B cell (primary cell): Measurements from ENCODE around the gene GFI1B. TPM values are rescaled to one million over a fixed set of nuclear protein-coding genes. Genes with fewer than 3 reads are reported as not detected.

Source experiments
- ATAC-seq: fragments of 200-7000 bp; cut with Tn5 transposase; one replicate; pipeline ENCODE4 v1.10.0; 2021; ENCODE audit warnings: low read depth, mild to moderate bottlenecking, moderate number of reproducible peaks, moderate library complexity
- CTCF ChIA-PET: fragments of 350-600 bp; sonication (Branson Sonifier 250); formaldehyde crosslinking; loops from one replicate; lab custom pipeline; 2021; ENCODE audit warnings: antibody characterized with exemption, inconsistent platforms; lab: Charles Lee
- POLR2A ChIA-PET: fragments of 350-600 bp; sonication (Branson Sonifier 250); formaldehyde crosslinking; loops from one replicate; lab custom pipeline; 2021; ENCODE audit warnings: antibody characterized with exemption; lab: Charles Lee
- DNase-seq: peaks from one replicate; pipeline ENCODE4 v3.0.0; 2013
- H2AFZ ChIP-seq: 2 replicates; pipeline ENCODE4 v1.6.1; 2012; ENCODE audit warnings: mild to moderate bottlenecking, low read depth, low read length; ENCODE audit not compliant: insufficient read depth, poor library complexity, severe bottlenecking
- H3K27ac ChIP-seq, 2 donors: 1 replicate in 1 of 2; 2 replicates in 1 of 2; pipeline ENCODE4 v1.5.1; 2012 to 2013; ENCODE audit warnings: low read length in 2 of 2, mild to moderate bottlenecking in 2 of 2, moderate library complexity in 1 of 2
- H3K27me3 ChIP-seq, 4 experiments: fragments of 200-600 bp in 1 of 4; sonication (generic) in 1 of 4; replicated peaks in 1 of 4; 1 replicate in 2 of 4; 2 replicates in 2 of 4; pipeline versions ENCODE4 v1.6.1 to v1.7.0; 2013 to 2016; ENCODE audit warnings: low read length in 3 of 4, mild to moderate bottlenecking in 2 of 4, mixed read lengths in 1 of 4, moderate library complexity in 1 of 4; ENCODE audit not compliant: insufficient read depth in 4 of 4, control insufficient read depth in 3 of 4; ENCODE audit errors: control extremely low read depth in 1 of 4
- H3K36me3 ChIP-seq, 2 experiments: replicated peaks in 1 of 2; 1 replicate in 1 of 2; 2 replicates in 1 of 2; pipeline versions ENCODE4 v1.6.1 to v1.7.1; 2013; ENCODE audit warnings: low read length in 1 of 2; ENCODE audit not compliant: insufficient read depth in 2 of 2, control insufficient read depth in 1 of 2; ENCODE audit errors: control extremely low read depth in 1 of 2, extremely low read depth in 1 of 2
- H3K4me1 ChIP-seq, 2 donors: fragments of 200-600 bp in 1 of 2; sonication (generic) in 1 of 2; 1 replicate in 1 of 2; 2 replicates in 1 of 2; pipeline versions ENCODE4 v1.5.1 to v1.6.1; 2013 to 2017; ENCODE audit warnings: low read length in 2 of 2; ENCODE audit not compliant: control insufficient read depth in 2 of 2, insufficient read depth in 2 of 2
- H3K4me2 ChIP-seq: replicated peaks from 2 replicates; pipeline ENCODE3; 2012; ENCODE audit warnings: mild to moderate bottlenecking, low read depth, low read length; ENCODE audit not compliant: poor library complexity, severe bottlenecking
- H3K4me3 ChIP-seq, 5 experiments: fragments of 200-600 bp in 1 of 5; sonication (generic) in 1 of 5; 1 replicate in 3 of 5; 2 replicates in 2 of 5; pipeline versions ENCODE4 v1.5.1 to v1.7.0; 2011 to 2016; ENCODE audit warnings: low read length in 4 of 5, mild to moderate bottlenecking in 4 of 5, low read depth in 2 of 5, control low read depth in 1 of 5, moderate library complexity in 1 of 5; ENCODE audit not compliant: insufficient read depth in 1 of 5; ENCODE audit errors: control extremely low read depth in 1 of 5, extremely low read depth in 1 of 5
- H3K79me2 ChIP-seq: fragments of 200-600 bp; sonication (generic); one replicate; pipeline ENCODE4 v1.6.0; 2016; ENCODE audit warnings: low read length; ENCODE audit not compliant: control insufficient read depth, insufficient read depth
- H3K9ac ChIP-seq: fragments of 200-600 bp; sonication (generic); 2 replicates; pipeline ENCODE4 v1.6.1; 2017; ENCODE audit warnings: mild to moderate bottlenecking, low read length, moderate library complexity
- H3K9me3 ChIP-seq, 3 donors: one replicate each; pipeline versions ENCODE4 v1.6.1 to v1.7.1; 2013; ENCODE audit warnings: low read length in 2 of 3; ENCODE audit not compliant: control insufficient read depth in 2 of 3, insufficient read depth in 1 of 3; ENCODE audit errors: control extremely low read depth in 1 of 3
- H4K20me1 ChIP-seq: 2 replicates; pipeline ENCODE4 v1.6.0; 2012; ENCODE audit warnings: mild to moderate bottlenecking, low read length; ENCODE audit not compliant: insufficient read depth, control insufficient read depth, poor library complexity, severe bottlenecking
- H3K27ac Mint-ChIP-seq: one replicate; pipeline ENCODE4 v1.8.0; 2021; ENCODE audit warnings: mixed read lengths
- H3K27me3 Mint-ChIP-seq: one replicate; pipeline ENCODE4 v1.8.0; 2021; ENCODE audit warnings: mixed read lengths
- H3K4me1 Mint-ChIP-seq: one replicate; pipeline ENCODE4 v1.8.0; 2021; ENCODE audit warnings: mixed read lengths
- H3K4me3 Mint-ChIP-seq: one replicate; pipeline ENCODE4 v1.8.0; 2021; ENCODE audit warnings: mixed read lengths
- H3K9me3 Mint-ChIP-seq: one replicate; pipeline ENCODE4 v1.8.0; 2022; ENCODE audit warnings: mixed read lengths; ENCODE audit not compliant: insufficient read depth
- CTCF ChIP-seq: fragments of 200-600 bp; IDR thresholded peaks from one replicate; pipeline ENCODE4 v1.8.0; 2022; ENCODE audit warnings: antibody characterized with exemption, mild to moderate bottlenecking
- EZH2 ChIP-seq: IDR thresholded peaks from 2 replicates; pipeline ENCODE4 v1.6.1; 2012; ENCODE audit warnings: borderline replicate concordance, low read depth, mild to moderate bottlenecking, moderate library complexity, low read length; ENCODE audit not compliant: insufficient read depth, poor library complexity, severe bottlenecking
- WGBS: methylation state at CpG from one replicate; pipeline ENCODE4 v1.1.5; 2013; ENCODE audit warnings: missing lambda C conversion rate; ENCODE audit not compliant: insufficient coverage; 5-methylcytosine and 5-hydroxymethylcytosine counted together
- intact Hi-C: fragments of 100-400 bp; cut with micrococcal nuclease; formaldehyde crosslinking; loops from one replicate; pipeline ENCODE4 v1.10.0; 2022
- polyA plus RNA-seq: library from polyadenylated mRNA; depleted of rRNA; stranded (reverse); fragments of >200 nt; gene quantifications from 2 replicates; pipeline ENCODE4 v1.2.3, GENCODE V29; 2012
- total RNA-seq, 2 donors: library from RNA; stranded (reverse); fragments of 120-200 nt in 1 of 2; gene quantifications; 1 replicate in 1 of 2; 2 replicates in 1 of 2; pipeline versions ENCODE4 v1.2.3 to v1.2.4, GENCODE V29; 2013 to 2022

GFI1B gene
- total and polyA plus RNA-seq, 2 donors (not counting 1 experiment from before 2014, with no cell fraction given): 0.09 TPM; not detected in 1

- Histone ChIP-seq H3K4me1 (peaks cover 8 to 9% of the 10 kb centered on the region in 2 donors), H2AFZ (no peak overlapping the region), H3K27me3 (peaks cover 0 to 42% (median 5%) of the 10 kb centered on the region in 4 experiments), H3K9ac (no peak overlapping the region), H3K79me2 (no peaks in the 10 kb centered on the region), H3K27ac (no peak overlapping the region), H4K20me1 (no peaks in the 10 kb centered on the region), H3K4me2 (no peak overlapping the region), H3K4me3 (no peak overlapping the region), H3K36me3 (no peaks in the 10 kb centered on the region), H3K9me3 (no peaks in the 10 kb centered on the region)
- H3K27ac Mint-ChIP-seq: no peak overlapping the region
- no peaks in the 10 kb centered on the region for H3K9me3 Mint-ChIP-seq
- CTCF ChIA-PET: no interaction called here
- peaks cover 7% of the 10 kb centered on the region for H3K4me1 Mint-ChIP-seq
- ATAC-seq: no peak
- intact Hi-C loops: no loop called here
- TF ChIP-seq CTCF: no peak
- no peak for TF ChIP-seq EZH2
- WGBS: 67% methylated on average over 8 of the region's 8 CpGs
- DNase-seq: no peak
- H3K4me3 Mint-ChIP-seq: no peak overlapping the region
- POLR2A ChIA-PET: no interaction called here
- H3K27me3 Mint-ChIP-seq: peaks cover 42% of the 10 kb centered on the region
These were observed 7.0 kb downstream of the GFI1B start for GRCh38 chr9:132985489-132985888.

- no peaks in the 10 kb centered on the region for H3K79me2 ChIP-seq
- intact Hi-C loops: no loop called here
These were observed 7.6 kb downstream of the GFI1B start for GRCh38 chr9:132986114-132986513.

More at GRCh38 chr9:132986114-132986513, 7.6 kb downstream of the GFI1B start:
- ATAC-seq: no peak
- no peak overlapping the region for H3K27ac Mint-ChIP-seq
- ChIA-PET POLR2A (no interaction called here), CTCF (no interaction called here)
- Histone ChIP-seq H3K4me2 (no peak overlapping the region), H3K27me3 (peaks cover 0 to 39% (median 4%) of the 10 kb centered on the region in 4 experiments), H3K36me3 (no peaks in the 10 kb centered on the region), H4K20me1 (no peaks in the 10 kb centered on the region), H3K9ac (no peak overlapping the region), H2AFZ (no peak overlapping the region), H3K27ac (no peak overlapping the region), H3K4me1 (peaks cover 8 to 9% of the 10 kb centered on the region in 2 donors), H3K4me3 (no peak overlapping the region), H3K9me3 (no peaks in the 10 kb centered on the region)
- no peaks in the 10 kb centered on the region for H3K9me3 Mint-ChIP-seq
- WGBS: 90% methylated on average over 12 of the region's 13 CpGs
- DNase-seq: no peak
- no peak overlapping the region for H3K4me3 Mint-ChIP-seq
- TF ChIP-seq CTCF: no peak
- no peak for TF ChIP-seq EZH2
- H3K4me1 Mint-ChIP-seq: peaks cover 7% of the 10 kb centered on the region
- peaks cover 36% of the 10 kb centered on the region for H3K27me3 Mint-ChIP-seq
